BLaER1 (cell line): ENCODE measurements around the gene TPRG1L.

Experiments used
- H3K27ac ChIP-seq: shearing (Covaris generic); formaldehyde crosslinking; 2 replicates; pipeline ENCODE4 v1.8.1; 2022
- H3K27me3 ChIP-seq: shearing (Covaris generic); formaldehyde crosslinking; 2 replicates; pipeline ENCODE4 v1.8.1; 2022
- H3K36me3 ChIP-seq: shearing (Covaris generic); formaldehyde crosslinking; 2 replicates; pipeline ENCODE4 v1.8.1; 2022
- H3K4me1 ChIP-seq: shearing (Covaris generic); formaldehyde crosslinking; 2 replicates; pipeline ENCODE4 v1.8.1; 2022
- H3K4me2 ChIP-seq: shearing (Covaris generic); formaldehyde crosslinking; 2 replicates; pipeline ENCODE4 v1.8.1; 2022
- H3K4me3 ChIP-seq: shearing (Covaris generic); formaldehyde crosslinking; 2 replicates; pipeline ENCODE4 v1.8.1; 2022
- H3K9ac ChIP-seq: shearing (Covaris generic); formaldehyde crosslinking; 2 replicates; pipeline ENCODE4 v1.8.1; 2022
- H3K9me3 ChIP-seq: shearing (Covaris generic); formaldehyde crosslinking; 2 replicates; pipeline ENCODE4 v1.8.1; 2022
- H4K20me1 ChIP-seq: shearing (Covaris generic); formaldehyde crosslinking; 2 replicates; pipeline ENCODE4 v1.8.1; 2022
- Cebpa-rat ChIP-seq: shearing (Covaris generic); IDR thresholded peaks from 2 replicates; pipeline ENCODE4 v1.8.1; 2022

Gene TPRG1L

GRCh38 chr1:3631320-3632260 lies 6.8 kb downstream of the TPRG1L start:
- Histone ChIP-seq H3K4me1 (peaks cover 24% of the 10 kb centered on the region), H3K4me3 (no peak overlapping the region), H3K4me2 (no peak overlapping the region), H3K27me3 (no peaks in the 10 kb centered on the region), H3K9me3 (no peaks in the 10 kb centered on the region), H3K36me3 (peaks cover 96% of the 10 kb centered on the region), H3K9ac (0 out of 2 replicates have a peak overlapping the region, but pooled peaks have one; percentile 38), H3K27ac (no peak overlapping the region), H4K20me1 (peaks cover 30% of the 10 kb centered on the region)
- no peak for TF ChIP-seq Cebpa-rat

- no peaks in the 10 kb centered on the region for H3K27me3 ChIP-seq
- peaks cover 30% of the 10 kb centered on the region for H4K20me1 ChIP-seq
- peaks cover 25% of the 10 kb centered on the region for H3K4me1 ChIP-seq
- H3K27ac ChIP-seq: no peak overlapping the region
- peaks cover 99% of the 10 kb centered on the region for H3K36me3 ChIP-seq
- no peak for TF ChIP-seq Cebpa-rat
- H3K9me3 ChIP-seq: no peaks in the 10 kb centered on the region
- H3K4me2 ChIP-seq: no peak overlapping the region
- no peak overlapping the region for H3K4me3 ChIP-seq
- H3K9ac ChIP-seq: no peak overlapping the region
These were observed 7.5 kb downstream of the TPRG1L start for GRCh38 chr1:3632298-3632697.

GRCh38 chr1:3632716-3633343 lies 8.0 kb downstream of the TPRG1L start:
- Histone ChIP-seq H3K36me3 (peaks cover 99% of the 10 kb centered on the region), H3K4me1 (peaks cover 30% of the 10 kb centered on the region), H3K9ac (no peak overlapping the region), H3K27me3 (no peaks in the 10 kb centered on the region), H3K9me3 (no peaks in the 10 kb centered on the region), H3K4me2 (no peak overlapping the region), H3K27ac (no peak overlapping the region), H3K4me3 (no peak overlapping the region), H4K20me1 (peaks cover 26% of the 10 kb centered on the region)
- TF ChIP-seq Cebpa-rat: no peak

GRCh38 chr1:3633344-3634058 lies 8.7 kb downstream of the TPRG1L start:
- Histone ChIP-seq H3K36me3 (peaks cover 99% of the 10 kb centered on the region), H3K4me1 (peaks cover 37% of the 10 kb centered on the region), H3K27ac (no peak overlapping the region), H4K20me1 (peaks cover 20% of the 10 kb centered on the region), H3K9ac (no peak overlapping the region), H3K9me3 (no peaks in the 10 kb centered on the region), H3K4me3 (no peak overlapping the region), H3K27me3 (no peaks in the 10 kb centered on the region), H3K4me2 (no peak overlapping the region)
- TF ChIP-seq Cebpa-rat: no peak

- Histone ChIP-seq H4K20me1 (peaks cover 18% of the 10 kb centered on the region), H3K9me3 (no peaks in the 10 kb centered on the region), H3K27ac (no peak overlapping the region), H3K27me3 (no peaks in the 10 kb centered on the region), H3K36me3 (peaks cover 99% of the 10 kb centered on the region), H3K4me3 (no peak overlapping the region), H3K9ac (no peak overlapping the region), H3K4me2 (no peak overlapping the region), H3K4me1 (peaks cover 42% of the 10 kb centered on the region)
- TF ChIP-seq Cebpa-rat: no peak
These were observed 9.4 kb downstream of the TPRG1L start for GRCh38 chr1:3634059-3634800.

GRCh38 chr1:3636080-3636479 lies 11.3 kb downstream of the TPRG1L start:
- peaks cover 28% of the 10 kb centered on the region for H3K4me1 ChIP-seq
- no peak for TF ChIP-seq Cebpa-rat
- no peak overlapping the region for H3K27ac ChIP-seq
- H3K4me2 ChIP-seq: no peak overlapping the region
- peaks cover 14% of the 10 kb centered on the region for H4K20me1 ChIP-seq
- H3K36me3 ChIP-seq: peaks cover 99% of the 10 kb centered on the region
- no peaks in the 10 kb centered on the region for H3K27me3 ChIP-seq
- H3K4me3 ChIP-seq: no peak overlapping the region
- H3K9me3 ChIP-seq: no peaks in the 10 kb centered on the region
- no peak overlapping the region for H3K9ac ChIP-seq

GRCh38 chr1:3636531-3636930 lies 11.7 kb downstream of the TPRG1L start:
- Histone ChIP-seq H3K27ac (no peak overlapping the region), H3K4me3 (no peak overlapping the region), H3K4me2 (no peak overlapping the region), H3K36me3 (peaks cover 99% of the 10 kb centered on the region), H3K27me3 (no peaks in the 10 kb centered on the region), H3K4me1 (peaks cover 25% of the 10 kb centered on the region), H4K20me1 (peaks cover 19% of the 10 kb centered on the region), H3K9ac (no peak overlapping the region), H3K9me3 (no peaks in the 10 kb centered on the region)
- TF ChIP-seq Cebpa-rat: no peak

GRCh38 chr1:3638027-3638426 lies 13.2 kb downstream of the TPRG1L start:
- H3K4me2 ChIP-seq: peak overlapping the region; percentile 58
- TF ChIP-seq Cebpa-rat: no peak

GRCh38 chr1:3638676-3639075 lies 13.9 kb downstream of the TPRG1L start:
- Histone ChIP-seq H3K4me1 (peaks cover 25% of the 10 kb centered on the region), H3K9ac (no peak overlapping the region; the same call in 1 of the 2 replicates), H3K27me3 (no peaks in the 10 kb centered on the region), H3K4me3 (no peak overlapping the region), H3K27ac (peak overlapping the region; percentile 58; the same call in 1 of the 2 replicates), H3K9me3 (no peaks in the 10 kb centered on the region), H4K20me1 (peaks cover 27% of the 10 kb centered on the region), H3K4me2 (peak overlapping the region; percentile 58), H3K36me3 (peaks cover 95% of the 10 kb centered on the region)
- TF ChIP-seq Cebpa-rat: no peak

More at GRCh38 chr1:3638027-3638426, 13.2 kb downstream of the TPRG1L start:
- Histone ChIP-seq H3K36me3 (peaks cover 97% of the 10 kb centered on the region), H3K9ac (0 out of 2 replicates have a peak overlapping the region, but pooled peaks have one; percentile 29), H3K9me3 (no peaks in the 10 kb centered on the region), H3K4me1 (peaks cover 25% of the 10 kb centered on the region), H4K20me1 (peaks cover 27% of the 10 kb centered on the region), H3K27ac (peak overlapping the region; percentile 58), H3K4me3 (no peak overlapping the region), H3K27me3 (no peaks in the 10 kb centered on the region)
